GM19452 (cell line): ENCODE measurements around the gene ZNF710.

ENCODE experiments used
- ATAC-seq: cut with Tn5 transposase; IDR thresholded peaks from one replicate; pipeline ENCODE4 v1.9.1; 2021; ENCODE audit not compliant: unreplicated experiment

The ZNF710 gene

GRCh38 chr15:90037961-90038631 is 37.0 kb downstream of the ZNF710 start:
- ATAC-seq, result peak; percentile 67

GRCh38 chr15:90038632-90039095 is 37.5 kb downstream of the ZNF710 start:
- ATAC-seq, result no peak

- no peak for ATAC-seq
These were observed 38.9 kb downstream of the ZNF710 start for GRCh38 chr15:90039996-90040395.

- no peak for ATAC-seq
These were observed 39.5 kb downstream of the ZNF710 start for GRCh38 chr15:90040618-90041017.

DNA sequence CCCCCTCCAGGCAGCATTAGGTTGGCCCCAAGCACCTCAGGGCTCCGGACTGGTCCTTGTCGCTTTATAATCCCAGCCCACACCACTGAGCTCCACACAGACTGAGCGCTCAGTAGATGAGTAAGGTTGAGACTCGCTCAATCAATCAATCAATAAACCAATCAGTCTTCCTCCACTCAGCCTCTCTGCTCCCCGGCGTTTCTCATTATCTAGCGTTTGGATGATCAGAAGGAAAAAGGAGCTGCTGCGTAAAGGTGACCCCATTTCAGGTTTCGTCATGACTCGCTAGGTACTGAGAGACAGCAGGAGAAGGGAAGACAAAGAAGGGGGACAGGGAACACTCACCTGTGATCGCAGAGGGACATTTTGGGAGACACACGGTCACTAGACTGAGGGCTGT is 41.2 kb downstream of the ZNF710 start:
- ATAC-seq, result no peak

GRCh38 chr15:90042766-90043529 is 41.8 kb downstream of the ZNF710 start:
- ATAC-seq, result no peak

DNA sequence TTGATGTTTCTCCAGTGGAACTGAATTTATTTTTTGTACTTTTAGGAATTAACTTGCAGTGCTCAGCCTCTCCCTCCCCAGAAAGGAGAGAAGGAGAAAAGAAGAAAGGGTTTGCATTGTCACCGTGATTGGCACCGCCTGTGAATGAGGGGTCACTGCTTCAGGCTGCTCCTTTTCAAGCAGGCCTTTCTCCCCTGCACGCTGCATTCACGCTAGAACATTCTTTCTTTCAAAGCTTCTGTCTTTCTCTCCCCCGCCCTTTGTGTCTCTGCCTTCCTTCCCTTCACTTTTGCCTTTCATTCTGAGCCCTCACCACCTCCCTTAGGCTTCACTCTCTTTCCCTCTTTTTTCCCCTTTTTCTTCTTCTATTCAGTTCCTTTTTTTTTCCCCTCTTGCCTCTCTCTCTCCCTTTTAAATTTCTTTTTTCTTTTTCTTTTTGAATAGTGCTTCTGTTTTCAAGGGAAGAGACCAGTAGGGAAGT is 42.4 kb downstream of the ZNF710 start:
- ATAC-seq, result no peak

GRCh38 chr15:90044191-90044590 is 43.1 kb downstream of the ZNF710 start:
- ATAC-seq, result no peak

DNA sequence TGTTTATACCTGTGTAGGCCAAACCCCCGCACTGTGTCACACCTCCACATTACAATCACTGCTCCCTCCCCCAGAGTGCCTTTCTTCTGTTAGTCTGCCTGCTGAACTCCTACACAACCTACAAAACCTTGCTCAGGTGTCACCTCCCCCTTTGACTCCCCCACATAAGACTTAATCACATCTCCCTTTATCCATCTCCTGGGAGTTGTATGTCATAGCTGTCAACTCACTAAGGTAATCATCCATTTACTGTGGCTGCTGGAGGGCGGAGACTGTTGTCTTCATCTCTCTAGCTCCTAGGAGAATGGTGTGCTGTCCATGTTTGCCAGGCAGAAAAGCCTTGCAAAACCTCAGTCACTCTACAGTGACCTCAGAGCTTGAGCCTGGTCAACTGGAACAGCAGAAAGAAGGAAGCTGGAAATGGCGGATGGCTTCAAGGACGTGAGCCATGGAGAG is 43.8 kb downstream of the ZNF710 start:
- ATAC-seq, result no peak

- no peak for ATAC-seq
These were observed 45.2 kb downstream of the ZNF710 start for GRCh38 chr15:90046289-90046688.

- ATAC-seq, result no peak
These were observed 45.8 kb downstream of the ZNF710 start for GRCh38 chr15:90046911-90047392.

DNA sequence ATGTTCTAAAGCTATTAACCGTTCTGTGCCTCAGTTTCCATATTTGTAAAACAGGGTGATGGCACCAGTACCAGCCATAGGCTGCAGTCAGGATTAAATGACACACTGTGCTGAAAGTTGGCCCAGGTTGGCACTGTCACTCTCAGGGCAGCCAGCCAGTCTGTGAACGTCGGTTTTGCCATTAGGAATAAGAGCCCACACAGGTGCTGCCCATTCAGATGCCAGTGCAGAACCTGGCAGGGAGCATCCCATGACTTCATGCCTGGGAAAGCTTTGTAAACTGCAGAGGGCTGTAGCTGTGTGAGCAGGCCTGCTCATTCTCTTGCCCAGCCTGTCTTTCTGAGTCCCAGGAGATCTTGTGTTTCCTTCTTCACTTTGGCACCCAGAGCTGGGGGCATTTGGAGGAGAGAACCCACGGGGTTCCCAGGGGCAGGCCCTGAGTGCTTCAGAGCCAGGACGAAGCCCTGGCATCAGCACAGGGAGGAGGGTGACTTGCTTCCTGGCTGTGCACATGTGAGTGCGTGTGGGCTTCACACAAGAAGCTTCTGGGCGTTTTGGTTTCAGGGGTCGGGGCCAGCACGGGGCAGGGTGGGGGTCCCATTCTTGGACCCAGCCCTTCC is 46.9 kb downstream of the ZNF710 start:
- ATAC-seq, result no peak

- ATAC-seq, result no peak
These were observed 47.9 kb downstream of the ZNF710 start for GRCh38 chr15:90049030-90049429.

DNA sequence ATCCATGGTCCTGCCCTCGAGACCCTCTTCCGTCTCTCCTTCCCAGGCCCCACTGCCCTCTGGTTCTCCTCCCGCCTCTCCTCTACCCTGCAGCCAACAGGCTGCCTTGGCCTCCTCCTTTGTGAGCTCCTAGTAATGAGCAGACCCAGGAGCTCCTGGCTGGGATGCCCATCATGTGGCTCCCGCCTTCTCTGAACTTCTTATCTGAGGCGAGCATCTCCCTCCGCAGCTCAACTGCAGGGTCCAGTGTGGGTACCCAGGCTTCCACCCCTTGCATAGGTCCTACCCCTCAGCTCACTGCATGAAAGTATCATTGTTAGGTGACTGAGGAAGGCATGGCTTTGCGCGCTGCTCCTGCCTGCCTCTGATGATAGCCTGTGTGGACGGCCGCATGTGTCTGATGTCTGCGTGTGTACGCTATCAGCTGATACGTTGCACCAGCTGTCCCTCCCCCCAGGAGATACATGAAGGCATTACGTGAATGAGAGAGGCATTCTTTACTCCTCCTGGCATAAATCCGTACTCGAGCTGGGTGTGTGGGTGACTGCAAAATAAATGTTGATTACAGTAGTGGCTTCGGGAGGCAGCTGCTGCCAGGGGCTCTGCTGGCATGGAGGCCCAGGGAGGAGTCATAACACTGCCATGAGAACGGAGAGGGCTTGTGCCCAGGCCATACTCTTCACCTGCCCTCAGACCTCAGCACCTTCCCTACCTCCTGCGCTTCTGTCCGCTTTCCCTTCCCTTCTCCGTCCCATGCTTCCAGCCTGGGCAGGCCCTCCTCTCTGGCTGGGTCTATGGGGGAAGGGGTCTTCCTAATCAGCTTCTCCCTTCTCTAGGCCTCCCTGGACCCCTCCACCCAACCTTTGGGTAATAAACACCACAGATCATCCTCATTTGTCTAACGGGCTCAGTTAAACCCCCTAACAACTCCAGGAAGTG is 48.8 kb downstream of the ZNF710 start:
- ATAC-seq, result no peak

DNA sequence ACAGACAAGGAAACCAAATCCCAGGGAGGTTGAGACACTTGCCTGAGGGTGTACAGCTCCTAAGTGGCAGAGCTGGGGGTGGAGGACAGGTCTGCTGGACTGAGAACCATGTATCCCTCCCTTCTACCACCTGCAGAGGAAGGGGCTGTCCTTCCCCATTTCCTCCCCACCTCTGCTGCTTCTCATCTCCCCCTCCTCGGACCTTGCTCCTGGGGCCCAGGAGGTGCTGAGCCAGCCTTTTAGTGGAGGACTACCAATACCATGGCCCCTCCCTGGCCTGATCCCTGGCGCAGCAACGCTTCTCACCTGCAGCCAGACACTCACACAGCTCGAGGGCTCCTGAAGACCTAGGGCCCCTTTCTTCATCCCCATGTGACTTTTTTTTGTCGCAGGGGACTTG is 50.8 kb downstream of the ZNF710 start:
- no peak for ATAC-seq

DNA sequence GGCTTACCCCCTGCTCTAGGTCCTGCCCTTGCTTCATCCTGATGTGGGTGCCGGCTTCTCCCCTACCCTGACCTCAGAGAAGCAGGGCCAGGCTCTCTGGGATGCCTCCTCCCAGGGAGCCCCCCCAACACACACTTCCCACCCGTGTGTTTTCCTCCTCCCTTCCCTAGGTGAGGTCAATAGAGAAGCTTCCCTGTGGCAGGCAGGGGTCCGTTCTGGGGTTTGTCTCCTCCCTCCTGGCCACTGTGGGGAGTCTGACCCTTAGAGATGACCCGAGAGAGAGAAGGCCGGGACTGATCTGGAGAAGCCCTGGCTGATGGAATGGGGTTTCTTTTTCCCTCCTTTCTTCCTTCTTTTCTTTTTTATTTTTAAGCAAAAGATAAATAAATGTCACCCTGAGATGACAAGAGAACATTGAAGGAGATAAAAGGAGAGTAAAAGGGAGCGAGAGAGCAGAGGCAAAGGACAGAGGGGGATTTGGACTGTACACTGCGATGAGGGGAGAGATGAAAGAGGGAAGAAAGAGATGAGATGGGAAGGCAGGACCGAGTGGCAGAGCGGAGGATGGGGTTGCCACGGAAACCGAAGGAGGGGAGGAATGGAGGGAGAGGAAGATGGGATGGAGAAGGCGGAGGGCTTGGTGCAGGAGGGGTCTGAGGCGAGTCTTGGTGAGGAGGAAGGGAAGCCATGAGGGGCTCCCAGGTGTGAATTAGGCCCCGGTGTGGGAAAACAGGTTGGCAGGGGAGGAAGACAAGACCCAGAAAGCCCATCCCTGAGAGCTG is 52.8 kb downstream of the ZNF710 start:
- no peak for ATAC-seq

- ATAC-seq, result no peak
These were observed 53.5 kb downstream of the ZNF710 start for GRCh38 chr15:90054618-90055097.

GRCh38 chr15:90055182-90055581 is 54.1 kb downstream of the ZNF710 start:
- ATAC-seq, result no peak

DNA sequence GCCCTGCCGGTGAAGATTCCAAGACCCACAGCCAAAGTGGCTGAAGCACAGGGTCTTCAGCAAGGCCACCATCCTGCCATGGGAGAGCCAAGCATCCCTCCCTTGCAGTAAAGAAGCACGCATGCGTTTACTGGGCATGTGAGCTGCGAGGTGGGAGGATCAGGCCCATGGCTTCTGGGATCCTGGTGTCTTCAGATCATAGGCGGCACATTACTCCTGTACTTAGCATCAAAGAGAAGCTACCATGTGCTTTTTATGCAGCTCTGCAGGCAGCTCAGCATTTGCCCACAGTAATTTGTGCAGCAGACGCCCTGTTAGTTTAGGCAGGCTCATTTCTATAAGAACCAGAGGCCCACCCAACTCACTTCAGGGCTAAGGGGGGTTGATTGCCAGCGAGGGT is 55.4 kb downstream of the ZNF710 start:
- no peak for ATAC-seq

DNA sequence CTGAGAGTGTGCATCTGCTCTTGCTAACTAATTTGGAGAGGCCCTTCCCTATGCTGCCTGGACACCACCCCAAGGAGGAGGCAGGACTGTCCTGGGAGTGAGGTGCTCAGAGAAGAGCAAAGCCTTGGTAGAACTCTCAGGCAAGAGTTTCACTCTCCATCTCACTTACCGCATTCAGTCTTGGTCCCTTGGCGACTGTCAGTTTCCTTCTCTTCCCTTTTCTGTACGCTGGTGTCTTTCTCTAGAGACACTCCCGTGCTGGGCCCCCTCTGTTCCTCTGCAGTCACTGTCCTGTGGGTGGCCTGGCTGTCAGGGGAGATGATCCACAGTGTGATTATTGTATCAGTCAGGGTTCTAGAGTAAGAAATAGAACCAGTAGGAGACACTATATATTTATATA is 57.2 kb downstream of the ZNF710 start:
- no peak for ATAC-seq
